ENCODE results near the gene SOWAHC.
A peak's percentile ranks its signal among the peaks of the same experiment; 100 is the strongest.
"Not testable (repeated sequence)": the region's sequence is repeated elsewhere in the genome, so short reads cannot be mapped to it uniquely, and the experiment has no call there.

SOWAHC gene, protein sequence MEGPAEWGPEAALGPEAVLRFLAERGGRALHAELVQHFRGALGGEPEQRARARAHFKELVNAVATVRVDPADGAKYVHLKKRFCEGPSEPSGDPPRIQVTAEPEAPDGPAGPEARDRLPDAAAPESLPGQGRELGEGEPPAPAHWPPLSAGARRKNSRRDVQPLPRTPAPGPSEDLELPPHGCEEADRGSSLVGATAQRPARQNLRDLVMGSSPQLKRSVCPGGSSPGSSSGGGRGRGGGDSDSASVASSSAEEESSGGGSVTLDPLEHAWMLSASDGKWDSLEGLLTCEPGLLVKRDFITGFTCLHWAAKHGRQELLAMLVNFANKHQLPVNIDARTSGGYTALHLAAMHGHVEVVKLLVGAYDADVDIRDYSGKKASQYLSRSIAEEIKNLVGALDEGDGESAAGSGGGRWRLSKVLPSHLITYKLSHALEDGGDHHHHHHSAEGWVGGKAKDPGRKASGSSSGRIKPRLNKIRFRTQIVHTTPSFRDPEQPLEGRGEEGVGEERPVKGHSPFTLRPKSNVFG

GRCh38 chr2:109613922-109614714 lies at the start of gene SOWAHC, which contains the start of gene SEPTIN10:
Gene SOWAHC (plus strand): TSS chr2:109614364. CDS start chr2:109614490, 126 bp downstream.
Gene SEPTIN10 (minus strand): TSS chr2:109613966. CDS start chr2:109613827, 139 bp downstream.
- TF ChIP-seq, protein P1, sequence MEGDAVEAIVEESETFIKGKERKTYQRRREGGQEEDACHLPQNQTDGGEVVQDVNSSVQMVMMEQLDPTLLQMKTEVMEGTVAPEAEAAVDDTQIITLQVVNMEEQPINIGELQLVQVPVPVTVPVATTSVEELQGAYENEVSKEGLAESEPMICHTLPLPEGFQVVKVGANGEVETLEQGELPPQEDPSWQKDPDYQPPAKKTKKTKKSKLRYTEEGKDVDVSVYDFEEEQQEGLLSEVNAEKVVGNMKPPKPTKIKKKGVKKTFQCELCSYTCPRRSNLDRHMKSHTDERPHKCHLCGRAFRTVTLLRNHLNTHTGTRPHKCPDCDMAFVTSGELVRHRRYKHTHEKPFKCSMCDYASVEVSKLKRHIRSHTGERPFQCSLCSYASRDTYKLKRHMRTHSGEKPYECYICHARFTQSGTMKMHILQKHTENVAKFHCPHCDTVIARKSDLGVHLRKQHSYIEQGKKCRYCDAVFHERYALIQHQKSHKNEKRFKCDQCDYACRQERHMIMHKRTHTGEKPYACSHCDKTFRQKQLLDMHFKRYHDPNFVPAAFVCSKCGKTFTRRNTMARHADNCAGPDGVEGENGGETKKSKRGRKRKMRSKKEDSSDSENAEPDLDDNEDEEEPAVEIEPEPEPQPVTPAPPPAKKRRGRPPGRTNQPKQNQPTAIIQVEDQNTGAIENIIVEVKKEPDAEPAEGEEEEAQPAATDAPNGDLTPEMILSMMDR (IDR thresholded peaks at IDR 0.05; ENCODE audit: low read depth, low read length), result no peak
- peak within 1 kb of the TSS; percentile 74 for H3K4me3 ChIP-seq (ENCODE audit: low read depth, low read length)

DNA sequence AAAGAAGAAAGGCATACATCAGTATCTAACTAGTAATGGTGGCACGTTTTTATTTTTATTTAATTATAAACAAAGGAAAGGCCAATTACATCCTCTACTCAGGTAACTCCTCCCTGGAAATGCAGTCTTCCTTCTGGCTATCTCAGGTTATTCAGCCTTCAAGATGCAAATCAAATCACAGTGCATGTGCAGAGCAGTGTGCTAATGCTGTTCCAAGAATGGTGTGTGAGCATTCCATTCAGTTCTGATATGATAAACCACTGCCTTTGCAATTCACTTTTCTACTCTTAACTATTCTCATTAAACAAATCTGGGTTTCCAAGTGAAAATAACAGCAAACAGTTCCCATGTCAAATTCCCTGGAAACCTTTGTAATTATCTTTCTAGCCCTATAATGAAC lies 38.8 kb upstream of the SOWAHC start:
- H3K4me3 ChIP-seq (ENCODE audit: low read depth, low read length), result no peak overlapping the region
- TF ChIP-seq, protein P1 (IDR thresholded peaks at IDR 0.05; ENCODE audit: low read depth, low read length), result no peak

DNA sequence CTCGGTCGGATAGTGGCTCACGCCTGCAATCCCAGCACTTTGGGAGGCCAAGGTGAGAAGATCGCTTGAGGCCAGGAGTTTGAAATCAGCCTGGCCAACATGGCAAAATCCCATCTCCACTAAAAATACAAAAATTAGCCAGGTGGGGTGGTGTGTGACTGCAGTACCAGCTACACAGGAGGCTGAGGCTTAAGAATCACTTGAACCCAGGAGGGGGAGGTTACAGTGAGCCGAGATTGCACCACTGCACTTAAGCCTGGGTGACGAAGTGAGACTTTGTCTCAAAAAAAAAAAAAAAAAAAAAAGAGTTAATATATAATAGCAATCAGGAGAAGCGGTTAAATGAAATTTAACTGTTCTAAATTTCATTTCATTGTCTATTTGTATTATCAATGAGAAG lies 36.5 kb upstream of the SOWAHC start:
- not testable (repeated sequence) for H3K4me3 ChIP-seq (ENCODE audit: low read depth, low read length)

DNA sequence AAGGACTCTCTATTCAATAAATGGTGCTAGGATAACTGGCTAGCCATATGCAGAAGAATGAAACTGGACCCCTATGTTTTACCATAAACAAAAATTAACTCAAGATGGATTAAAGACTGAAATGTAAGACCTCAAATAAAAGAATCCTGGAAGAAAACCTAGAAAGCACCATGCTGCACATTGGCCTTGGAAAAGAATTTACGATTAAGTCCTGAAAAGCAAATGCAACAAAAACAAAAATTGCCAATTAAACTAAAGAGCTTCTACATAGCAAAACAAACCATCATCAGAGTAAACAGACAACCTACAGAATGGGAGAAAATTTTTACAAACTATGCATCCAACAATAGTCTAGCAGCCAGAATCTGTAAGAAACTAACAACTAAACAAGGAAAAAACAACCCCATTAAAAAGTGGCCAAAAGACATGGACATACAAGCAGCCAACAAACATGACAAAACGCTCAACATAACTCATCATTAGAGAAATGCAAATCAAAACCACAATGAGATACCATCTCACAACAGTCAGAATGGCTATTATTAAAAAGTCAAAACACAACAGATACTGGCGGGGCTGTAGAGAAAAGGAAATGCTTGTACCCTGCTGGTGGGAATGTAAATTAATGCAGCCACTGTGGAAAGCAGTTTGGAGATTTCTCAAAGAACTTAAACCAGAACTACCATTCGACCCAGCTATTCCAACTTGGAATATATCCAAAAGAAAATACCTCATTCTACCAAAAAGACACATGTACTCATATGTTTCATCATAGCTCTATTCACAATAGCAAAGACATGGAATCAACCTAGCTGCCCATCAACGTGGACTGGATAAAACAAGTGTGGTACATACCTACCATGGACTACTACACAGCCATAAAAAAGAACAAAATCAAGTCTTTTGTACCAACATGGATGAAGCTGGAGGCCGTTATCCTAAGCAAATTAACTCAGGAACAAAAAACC lies 31.0 kb upstream of the SOWAHC start:
- no peak overlapping the region for H3K4me3 ChIP-seq (ENCODE audit: low read depth, low read length)
- TF ChIP-seq, protein P1 (IDR thresholded peaks at IDR 0.05; ENCODE audit: low read depth, low read length), result no peak

DNA sequence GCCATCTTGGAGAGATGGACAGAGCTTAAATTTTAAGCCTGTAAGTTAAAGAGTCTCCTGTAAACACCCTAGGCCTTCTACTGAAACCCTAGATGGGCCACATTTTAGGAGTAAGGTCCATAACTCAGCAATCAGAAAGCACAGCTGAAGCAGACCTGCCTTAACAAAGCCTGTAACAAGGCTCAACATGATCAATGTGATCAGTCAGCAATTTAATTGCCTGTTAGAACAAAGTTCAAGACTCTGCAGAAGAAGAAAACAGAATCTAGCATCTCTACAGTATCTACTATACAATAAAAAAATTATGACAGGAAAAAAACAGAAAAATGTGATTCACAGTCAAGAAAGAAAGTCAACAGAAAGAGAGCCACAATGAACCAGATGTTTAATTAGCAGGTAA lies 27.5 kb upstream of the SOWAHC start:
- no peak overlapping the region for H3K4me3 ChIP-seq (ENCODE audit: low read depth, low read length)
- TF ChIP-seq, protein P1 (IDR thresholded peaks at IDR 0.05; ENCODE audit: low read depth, low read length), result no peak

DNA sequence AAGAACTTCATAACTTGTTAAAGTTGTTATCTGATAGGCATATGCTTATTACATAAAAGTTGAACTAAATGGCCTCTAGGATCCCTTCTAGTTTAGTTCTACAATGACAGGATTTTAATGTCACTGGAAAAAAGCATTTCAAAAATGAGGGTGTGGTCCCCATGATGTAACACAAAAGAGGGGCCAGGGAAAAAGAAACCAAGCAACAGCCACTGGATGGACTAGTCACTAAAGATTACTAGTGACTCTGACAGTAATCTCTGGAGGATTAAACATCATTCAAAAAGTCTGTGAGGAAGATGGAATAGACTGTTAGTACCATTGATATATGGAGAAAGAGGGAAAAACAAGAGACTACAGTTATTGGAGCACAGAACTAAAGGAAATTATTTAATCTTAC lies 23.0 kb upstream of the SOWAHC start:
- TF ChIP-seq, protein P1 (IDR thresholded peaks at IDR 0.05; ENCODE audit: low read depth, low read length), result no peak
- no peak overlapping the region for H3K4me3 ChIP-seq (ENCODE audit: low read depth, low read length)

GRCh38 chr2:109592905-109593304 lies 21.3 kb upstream of the SOWAHC start:
- H3K4me3 ChIP-seq (ENCODE audit: low read depth, low read length), result no peak overlapping the region
- TF ChIP-seq, protein P1 (IDR thresholded peaks at IDR 0.05; ENCODE audit: low read depth, low read length), result no peak
